Cortex of kidney (tissue), 1 donor: Measurements from ENCODE around the gene YKT6.

ENCODE experiments used
- DNase-seq: peaks from one replicate; lab custom pipeline; 2025; lab: John Stamatoyannopoulos, UW

YKT6 gene

DNA sequence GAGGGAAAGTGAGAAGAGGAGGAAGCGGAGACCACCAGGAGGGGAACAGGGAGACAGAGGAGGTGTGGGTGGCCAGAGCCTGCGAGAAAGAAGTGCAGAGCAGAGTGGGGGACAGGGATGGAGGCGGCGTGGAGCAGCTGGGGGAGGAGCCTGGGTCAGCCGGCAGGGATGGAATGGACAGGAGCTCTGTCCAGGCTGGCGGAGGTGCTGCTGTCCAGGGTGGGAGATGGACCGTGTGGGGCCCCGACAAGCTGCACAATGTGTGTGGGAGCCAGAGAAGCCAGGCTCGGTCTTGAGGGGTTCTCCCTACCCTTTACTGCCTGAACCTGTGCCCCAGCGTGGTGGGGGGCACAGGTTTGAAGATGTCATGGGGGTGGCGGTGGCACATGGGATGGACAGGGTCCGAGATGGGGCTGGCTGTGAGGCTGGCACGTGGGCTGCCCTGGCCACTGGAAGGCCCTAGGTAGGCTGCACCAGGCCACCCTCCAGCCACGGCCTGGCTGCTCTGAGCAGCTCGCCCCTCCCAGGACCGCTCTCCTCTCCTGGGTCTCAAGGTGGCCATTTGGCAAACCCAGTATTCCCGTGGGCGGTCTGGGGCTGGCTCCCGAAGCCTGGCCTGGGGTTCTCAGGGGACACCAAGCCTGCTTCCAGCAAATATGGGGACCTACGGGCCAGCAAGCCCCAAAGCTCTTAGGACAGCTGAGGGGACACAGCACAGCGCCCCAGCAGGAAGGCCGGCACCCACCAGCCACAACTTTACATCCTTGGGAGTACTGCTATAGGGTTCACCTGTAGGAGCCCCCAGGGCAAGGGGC lies 32.3 kb downstream of the YKT6 start:
- no peak for DNase-seq

DNA sequence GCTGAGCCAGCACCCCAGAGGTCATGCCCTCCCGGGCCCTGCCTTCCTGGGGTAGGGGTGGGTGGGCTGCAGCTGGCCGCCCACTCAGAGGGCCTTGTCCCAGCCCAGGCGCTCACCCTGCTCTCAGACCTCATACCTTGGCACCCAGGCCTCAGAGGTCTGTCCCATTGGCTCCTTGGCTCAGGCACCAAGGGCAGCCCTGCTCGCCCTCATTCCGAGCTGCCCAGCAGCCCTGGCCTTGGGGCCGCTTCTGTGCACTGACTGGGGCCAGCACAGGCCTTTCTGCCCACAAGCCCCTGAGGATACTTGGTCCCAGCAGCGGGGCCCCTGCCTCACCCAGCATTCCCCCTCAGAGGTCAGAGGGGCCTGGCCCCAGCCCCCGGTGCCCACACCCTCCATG lies 34.3 kb downstream of the YKT6 start:
- no peak for DNase-seq

DNA sequence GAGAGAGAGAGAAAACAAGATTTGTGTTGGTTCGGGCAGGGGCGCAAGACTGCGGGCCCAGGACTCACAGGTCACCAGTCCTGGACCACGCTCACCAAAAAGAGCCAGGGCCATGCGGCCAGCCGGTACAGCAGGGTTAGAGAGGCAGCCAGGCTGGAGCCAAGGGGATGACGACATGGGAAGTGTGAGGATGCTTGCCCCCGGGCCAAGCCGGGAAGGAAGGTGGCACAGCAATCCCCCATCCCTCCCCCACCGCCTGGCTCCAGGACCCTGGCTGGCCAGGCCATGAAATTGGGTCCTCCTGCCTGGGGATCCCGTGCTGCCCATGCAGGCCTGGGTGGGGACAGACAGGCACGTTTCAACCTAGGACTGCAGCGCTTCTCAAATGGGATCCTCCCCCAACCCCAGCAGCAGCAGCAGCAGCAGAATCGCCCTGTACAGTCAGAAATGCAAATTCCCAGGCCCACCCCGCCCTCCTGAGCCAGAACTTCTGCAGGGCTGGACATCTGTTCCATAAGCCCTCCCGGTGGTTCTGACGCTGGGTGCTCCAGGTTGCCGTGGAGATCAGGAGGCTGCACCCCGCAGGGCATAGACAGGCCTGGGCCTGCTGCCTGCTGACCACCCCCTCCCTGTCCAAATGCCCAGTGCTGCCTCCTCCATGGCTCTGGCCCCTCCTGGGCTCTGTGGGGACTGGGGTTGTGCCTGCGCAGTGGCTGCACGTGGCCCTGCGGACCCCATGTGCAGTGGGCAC lies 35.0 kb downstream of the YKT6 start:
- DNase-seq, result no peak

DNA sequence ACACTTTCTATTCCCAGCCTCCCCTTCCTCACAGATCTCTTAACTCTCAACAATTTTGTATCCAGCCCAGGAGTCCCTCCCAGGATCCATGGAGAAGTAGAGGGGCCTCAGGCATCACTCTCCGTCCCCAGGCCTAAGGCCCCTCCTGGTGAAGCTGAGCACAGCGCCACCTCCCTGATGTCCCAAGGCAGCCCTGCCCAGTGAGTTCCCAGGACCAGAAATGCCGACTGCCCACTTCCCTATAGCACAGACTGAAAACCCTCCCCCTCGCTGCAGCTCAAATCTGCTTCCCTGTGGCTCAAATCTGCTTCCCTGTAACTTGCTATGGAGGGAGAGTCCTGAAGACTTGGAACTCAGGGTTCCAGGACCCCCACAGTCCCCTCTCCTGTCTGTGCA lies 35.6 kb downstream of the YKT6 start:
- DNase-seq, result no peak

DNA sequence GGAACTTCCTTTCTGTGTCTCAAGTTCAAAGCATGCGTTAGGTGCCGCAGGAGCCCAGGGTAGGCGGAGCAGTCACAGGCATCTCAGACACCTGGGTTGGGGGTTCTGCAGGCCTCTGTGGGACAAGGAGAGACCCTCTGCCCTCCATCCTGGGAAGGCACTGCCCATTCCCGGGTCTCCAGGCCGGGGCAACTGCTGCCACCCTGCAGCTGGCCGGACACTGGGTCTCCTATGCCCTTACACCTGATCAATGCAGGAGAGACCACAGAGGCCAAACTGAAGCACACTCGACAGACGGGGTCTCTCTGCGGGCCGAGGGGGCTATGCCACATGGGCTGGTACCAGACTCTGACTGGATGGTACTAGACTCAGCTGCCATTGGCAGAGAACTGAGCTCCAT lies 36.9 kb downstream of the YKT6 start:
- DNase-seq, result no peak

DNA sequence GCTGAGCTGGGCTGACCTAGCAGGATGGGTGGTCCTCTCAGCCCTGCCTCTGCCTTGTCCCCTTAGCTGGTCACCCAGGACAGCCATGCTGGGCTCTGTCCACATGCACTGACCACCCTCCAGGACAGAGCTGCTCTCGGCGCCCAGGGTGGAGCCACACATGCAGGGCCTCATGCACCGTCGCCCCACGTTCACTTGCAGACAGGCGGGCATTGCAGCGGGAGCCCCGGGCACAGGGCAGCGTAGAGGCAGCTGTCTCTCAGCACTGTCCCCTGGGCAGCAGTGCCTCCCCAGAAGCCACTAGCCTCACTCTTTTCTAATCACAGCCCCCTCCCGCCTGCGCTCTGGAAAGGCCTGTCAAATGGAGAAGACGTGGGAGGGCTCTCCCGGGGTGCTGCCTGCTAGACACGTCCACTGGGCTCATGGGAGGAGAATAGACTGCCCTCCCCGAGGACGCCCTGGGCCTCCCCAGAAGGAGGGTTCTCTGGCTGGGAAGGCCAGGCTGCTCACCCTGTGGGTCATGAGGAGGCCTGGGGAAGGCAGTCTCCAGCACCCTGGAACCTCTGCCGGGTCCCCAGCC lies 37.4 kb downstream of the YKT6 start:
- no peak for DNase-seq

DNA sequence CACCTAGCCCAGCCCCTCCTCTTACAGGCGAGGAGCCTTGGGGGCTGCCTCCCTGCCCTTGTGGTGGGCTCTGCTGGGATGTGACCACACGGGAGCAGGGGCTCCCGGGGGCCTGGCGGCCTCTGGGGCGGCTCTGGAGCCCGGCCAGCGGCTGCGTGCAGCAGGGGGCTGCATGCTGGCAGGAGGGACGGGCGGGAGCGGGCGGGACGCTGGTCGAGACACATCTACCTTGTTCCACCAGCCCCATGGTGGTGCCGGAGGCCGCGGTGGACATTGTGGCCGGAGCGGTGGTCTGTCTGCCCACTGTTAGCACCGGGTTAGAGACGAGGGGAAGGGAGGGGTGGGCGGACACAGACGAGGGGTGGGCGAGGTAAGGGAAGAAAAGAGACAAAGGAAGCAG lies 38.6 kb downstream of the YKT6 start:
- DNase-seq, result no peak

DNA sequence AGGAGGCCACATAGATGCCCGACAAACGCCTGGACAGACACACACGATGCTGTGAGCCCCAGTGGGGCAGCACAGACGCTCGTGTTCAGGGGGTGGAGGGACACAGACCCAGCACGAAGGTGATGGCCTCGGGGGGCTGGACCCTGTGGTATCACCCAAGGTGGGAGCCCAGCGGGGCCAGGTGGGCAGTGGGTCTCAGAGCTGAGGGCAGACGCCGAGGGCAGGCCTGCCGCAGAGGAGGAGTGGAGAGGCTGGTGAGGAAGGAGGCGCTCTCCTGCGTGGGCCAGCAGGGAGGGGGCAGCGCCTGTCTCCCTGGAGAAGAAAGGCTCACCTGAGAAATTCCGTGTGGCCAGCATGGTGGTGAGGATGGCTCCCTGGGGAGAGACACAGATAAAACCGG lies 39.6 kb downstream of the YKT6 start:
- no peak for DNase-seq

DNA sequence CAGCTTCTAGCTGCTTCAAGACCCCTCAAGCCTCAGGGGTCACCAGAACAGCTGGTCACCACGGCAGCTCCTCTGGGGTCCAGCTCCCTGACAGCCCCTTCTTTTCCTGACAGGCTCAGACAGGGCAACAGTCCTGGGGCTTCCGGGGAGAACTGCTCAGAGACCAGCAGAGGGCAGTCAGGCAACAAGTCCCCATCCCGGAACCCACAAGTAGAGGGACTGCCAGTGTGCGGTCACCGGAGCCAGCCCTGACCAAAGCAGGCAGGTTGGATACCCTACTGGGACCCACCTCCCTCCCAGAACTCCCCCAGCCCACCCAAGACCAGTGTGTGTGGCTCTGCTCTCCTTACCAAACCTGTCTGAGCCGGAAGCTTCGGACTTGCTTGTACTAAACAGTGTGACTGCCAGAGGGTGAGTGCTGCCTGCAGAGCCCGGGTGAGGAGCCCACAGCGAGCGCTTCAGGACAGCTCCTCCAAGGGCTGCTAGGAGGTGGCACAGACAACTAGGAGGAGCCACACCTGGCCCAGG lies 40.3 kb downstream of the YKT6 start:
- no peak for DNase-seq

DNA sequence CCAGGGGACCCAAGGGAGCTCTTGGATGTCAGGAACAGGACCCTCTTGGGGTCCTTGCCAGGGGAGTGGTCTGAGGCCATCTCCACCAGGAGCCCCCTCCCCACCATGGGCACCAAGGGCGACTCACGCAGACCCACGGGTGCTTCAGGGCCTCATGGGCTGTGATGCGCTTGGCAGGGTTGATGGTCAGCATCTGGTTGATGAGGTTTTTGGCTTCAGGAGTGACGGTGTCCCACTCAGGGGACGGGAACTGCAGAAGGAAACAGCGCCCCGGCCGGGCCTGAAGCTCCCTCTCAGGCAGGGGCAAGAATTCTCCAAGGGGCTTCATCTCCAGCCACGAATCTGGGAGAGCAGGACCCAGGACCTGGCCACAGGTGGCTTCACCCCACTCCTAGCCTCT lies 41.3 kb downstream of the YKT6 start:
- DNase-seq, result no peak

DNA sequence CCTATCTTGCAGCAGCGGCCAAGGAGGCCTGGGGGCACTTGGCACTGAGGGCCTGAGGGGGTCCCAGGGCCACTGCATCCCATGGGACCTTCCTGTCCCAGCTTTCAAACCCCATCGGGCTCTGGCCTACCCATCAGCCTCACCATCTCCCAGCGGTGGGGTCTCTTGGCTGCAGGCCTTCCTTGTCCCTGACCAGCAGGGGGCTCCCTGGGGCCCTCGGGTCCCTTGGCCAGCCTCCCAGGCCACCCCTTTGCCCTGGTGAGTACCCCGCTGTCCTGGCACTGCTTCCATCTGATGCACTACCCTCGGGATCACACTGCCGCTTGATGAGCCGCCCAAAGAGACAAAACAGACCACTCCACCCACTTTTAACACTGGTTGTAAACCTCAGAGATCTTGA lies 43.5 kb downstream of the YKT6 start:
- no peak for DNase-seq

DNA sequence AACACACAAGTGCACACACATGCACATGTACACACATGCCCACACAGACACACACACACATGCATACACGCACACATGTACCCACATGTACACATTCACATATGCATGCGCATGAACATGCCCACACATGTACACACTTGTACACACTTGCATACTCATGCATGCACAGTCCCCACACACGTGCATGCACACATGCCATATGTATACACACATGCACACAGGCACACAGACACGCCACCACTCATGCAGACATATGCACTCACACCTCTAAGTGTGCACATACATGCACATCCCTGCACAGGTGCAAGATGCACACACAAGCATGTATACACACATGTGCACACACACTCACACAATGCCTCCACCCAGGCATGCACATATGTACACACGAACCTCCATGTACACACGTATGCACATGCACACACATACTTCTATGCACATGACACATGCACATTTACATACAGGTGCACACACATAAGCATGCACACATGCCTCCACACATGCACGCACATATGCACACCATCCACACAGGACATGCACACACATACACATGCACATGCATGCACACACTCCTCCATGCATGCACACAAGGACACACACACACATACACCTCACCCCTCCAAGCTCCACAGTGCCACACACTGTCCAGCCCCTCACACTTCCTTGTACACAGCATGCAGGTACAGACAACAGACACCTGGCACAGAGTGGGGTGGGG lies 45.8 kb downstream of the YKT6 start:
- DNase-seq, result no peak

DNA sequence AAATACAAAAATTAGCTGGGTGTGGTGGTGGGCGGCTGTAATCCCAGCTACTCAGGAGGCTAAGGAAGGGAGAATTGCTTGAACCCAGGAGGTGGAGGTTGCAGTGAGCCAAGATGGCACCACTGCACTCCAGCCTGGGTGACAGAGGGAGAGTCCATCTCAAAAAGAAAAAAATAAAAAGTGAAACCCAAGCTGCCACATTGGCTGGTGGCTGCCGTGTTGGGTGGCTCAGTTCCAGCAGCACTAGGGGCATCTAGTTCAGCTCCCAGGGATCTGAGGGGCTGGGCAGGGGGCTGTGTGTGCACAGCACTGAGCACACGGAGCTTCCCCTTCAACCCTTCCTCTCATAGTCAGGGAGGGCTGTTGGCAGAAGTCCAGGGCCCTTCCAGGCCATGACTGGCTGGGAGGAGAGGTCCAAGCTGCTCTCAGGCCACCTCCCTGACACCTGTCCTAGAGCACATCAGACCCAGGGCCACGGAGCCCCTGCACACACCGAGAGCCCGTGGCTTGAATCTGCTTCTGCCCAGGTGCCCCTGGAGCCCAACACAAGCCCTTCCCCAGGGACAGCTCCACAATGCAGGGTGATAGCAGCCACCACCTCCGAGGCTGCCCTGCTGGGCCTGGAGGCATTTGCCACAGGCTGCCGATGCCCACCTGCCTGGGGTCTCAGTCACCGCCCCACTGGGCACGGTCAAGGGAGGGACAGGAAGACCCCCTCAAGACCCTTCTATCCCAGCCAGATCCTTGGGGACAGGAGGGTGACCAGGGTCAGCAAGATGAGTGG lies 47.3 kb downstream of the YKT6 start:
- DNase-seq, result no peak

DNA sequence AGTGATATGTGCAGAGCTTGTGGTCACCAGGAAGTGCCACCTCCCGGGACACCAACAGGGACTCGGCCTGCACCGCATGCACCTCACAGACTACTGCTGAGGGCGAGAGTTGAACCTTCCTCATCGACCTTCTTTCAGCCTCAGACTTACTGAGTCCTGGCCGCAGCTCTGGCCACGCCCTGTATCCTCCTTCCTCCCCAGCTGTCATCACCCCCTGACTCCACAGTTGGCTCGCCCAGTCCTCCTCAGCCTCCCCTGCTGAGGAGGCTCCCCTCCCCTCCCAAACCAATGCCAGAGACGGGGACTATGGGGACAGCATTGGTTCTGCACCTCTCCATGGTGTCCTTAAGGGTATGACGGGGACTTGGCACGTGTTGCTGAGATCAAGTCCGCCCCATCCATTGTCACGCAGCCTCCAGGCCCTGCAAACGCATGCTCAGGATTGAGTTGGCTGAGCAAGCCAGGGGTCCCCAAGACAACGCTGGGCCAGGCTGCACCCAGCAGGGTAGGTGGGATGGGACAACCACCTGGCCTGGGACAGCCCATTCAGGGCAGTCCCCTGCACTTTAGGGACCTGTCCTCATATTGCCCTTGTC lies 49.0 kb downstream of the YKT6 start:
- DNase-seq, result no peak

DNA sequence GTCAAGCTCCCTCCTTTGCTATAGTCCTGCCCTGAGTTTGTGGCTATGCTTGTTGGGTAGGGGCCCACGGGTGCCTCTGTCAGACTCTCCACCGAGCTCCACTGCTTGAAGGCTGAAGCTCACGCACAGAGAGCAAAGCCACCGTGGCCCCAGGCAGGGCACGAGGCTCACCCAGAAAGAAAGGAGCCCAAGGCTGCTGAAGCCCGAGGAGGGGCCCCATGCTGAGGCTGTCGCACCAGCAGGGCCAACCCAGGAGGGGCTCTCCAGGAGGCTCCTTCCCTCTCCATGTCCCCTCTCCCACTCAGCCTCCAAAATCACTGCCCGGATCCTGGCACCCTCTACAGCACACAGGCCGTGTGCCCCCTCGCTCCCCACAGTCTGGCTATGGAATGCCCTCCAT lies 50.5 kb downstream of the YKT6 start:
- DNase-seq, result no peak

DNA sequence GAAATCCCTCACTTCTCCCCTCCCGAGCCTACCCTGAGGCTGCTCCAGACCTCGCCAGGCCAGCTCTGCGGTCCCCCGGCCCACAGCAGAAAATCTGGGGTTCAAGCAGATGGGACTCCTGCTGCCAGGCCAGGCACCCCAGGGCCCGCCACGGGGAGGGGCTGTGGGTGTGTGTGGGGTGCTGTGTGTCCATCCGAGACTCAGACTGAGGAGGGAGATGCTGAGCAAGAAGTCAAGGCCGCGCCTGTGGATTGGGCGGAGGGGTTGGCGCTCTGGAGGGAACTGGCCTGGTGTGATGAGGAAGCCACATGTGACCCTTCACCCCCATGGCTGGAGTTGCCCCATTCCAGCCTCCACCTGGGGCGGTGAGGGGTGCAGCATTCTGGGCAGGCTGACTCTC lies 51.1 kb downstream of the YKT6 start:
- DNase-seq, result no peak

DNA sequence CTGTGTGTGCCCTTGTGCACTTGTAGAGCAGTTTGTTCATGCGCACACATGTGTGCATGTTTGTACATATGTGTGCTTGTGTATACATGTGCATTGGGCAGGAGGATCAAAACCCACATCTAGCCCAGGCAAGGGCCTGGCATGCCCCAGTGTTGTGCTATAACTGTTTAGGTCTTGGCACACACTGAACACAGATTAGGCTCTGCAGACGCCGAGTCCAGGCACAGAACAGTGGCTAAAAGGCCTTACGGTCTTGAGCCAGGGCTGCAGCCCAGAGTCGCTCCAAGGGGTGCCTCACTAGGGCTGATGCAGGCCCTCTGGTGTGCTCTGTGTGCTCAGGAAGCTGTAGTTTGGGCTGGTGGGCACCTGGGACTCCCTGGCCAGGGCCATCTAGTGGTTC lies 55.7 kb downstream of the YKT6 start:
- no peak for DNase-seq

DNA sequence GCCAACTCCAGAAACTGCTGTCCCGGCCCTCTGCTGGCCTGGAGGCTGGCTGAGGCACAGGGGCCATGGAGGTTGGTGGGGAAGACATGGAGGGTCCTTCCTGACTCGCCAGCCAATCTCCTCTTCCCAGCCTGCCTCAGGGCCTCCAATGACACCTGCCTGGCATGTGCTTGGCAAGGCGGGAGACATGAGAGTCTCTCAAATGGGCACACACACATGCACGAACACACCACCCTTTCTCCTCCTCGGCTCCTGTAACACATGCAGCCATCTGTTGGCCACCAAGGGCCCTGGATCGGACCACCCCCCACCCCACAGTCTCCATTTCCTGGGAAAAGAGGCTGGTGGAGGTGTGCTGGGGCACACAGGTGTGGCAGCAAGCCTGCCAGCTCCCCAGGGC lies 56.4 kb downstream of the YKT6 start:
- no peak for DNase-seq

DNA sequence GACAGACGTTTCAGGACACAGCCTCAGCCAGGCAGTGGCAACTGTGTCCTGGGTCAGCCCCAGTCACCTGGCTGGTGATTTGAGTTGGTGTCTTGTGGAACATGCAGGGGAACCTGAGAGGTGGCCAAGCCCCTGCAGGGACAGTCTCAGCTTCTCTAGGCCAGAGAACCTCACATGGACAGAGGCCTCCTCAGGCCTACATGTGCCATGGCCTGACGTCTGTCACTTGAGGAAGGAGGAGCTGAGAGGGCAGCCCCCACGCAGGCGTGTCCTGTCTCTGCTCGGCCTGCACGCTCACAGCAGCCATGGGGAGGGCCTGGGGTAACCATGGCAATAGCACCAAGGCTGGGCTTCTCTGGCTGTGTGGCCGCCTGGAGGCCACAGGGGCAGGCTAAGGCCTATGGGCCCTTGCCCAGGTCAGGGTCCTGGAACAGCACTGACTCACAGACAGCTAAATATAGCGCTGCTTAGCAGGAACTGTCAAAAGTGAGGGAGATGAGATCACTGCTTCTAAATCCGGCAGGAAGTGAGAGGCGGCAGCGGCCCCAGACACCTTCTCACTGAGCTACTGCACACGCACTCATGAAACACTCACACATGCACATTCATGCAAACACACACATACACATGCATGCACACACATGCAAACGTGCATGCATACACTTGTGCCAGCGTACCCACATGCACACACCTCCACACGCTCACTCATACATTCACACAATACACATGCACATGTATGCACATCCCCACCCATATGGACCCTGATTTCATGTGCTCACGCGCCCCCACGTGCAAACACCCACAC lies 57.0 kb downstream of the YKT6 start:
- no peak for DNase-seq

DNA sequence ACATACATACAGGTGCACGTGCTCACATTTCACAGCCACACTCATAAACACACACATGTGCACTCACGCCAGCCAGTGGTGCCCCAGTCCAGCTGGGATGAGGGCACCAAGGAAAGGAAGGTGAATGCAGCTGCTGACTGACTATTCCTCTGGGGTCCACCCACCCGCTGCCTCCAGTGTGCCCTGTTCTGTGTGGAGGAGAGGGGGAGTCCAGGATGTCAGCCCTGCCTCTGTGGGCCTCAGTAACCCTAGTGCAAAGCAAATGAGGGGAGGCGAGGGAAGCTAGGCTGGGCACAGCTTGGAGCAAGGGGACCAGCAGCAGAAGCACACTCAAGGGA lies 57.6 kb downstream of the YKT6 start:
- no peak for DNase-seq
